GM12878 (cell line): ENCODE results near the gene RAI2. TPM values are rescaled to one million over a fixed set of nuclear protein-coding genes. Genes with fewer than 3 reads are reported as not detected.

ENCODE experiments used
- ATAC-seq: fragments of 200-7000 bp; cut with Tn5 transposase; 3 replicates; pipeline ENCODE4 v1.9.1; 2020; ENCODE audit warnings: mild to moderate bottlenecking, moderate library complexity
- BruUV-seq: library from RNA; stranded (reverse); fragments of 400-500 nt; replicated peaks from 2 replicates; lab custom pipeline; 2021; lab: Mats Ljungman, UMichigan
- CTCF ChIA-PET: fragments of 300-600 bp; sonication (Branson Sonifier 250); formaldehyde crosslinking; extraction: SDS; loops from one replicate; lab custom pipeline; 2021; ENCODE audit warnings: inconsistent platforms; lab: Yijun Ruan, JAX
- POLR2A ChIA-PET: fragments of 350-600 bp; formaldehyde crosslinking; extraction: SDS; loops from one replicate; lab custom pipeline; 2021; ENCODE audit warnings: inconsistent platforms; lab: Charles Lee
- RAD21 ChIA-PET: fragments of 300-600 bp; sonication (Branson Sonifier 250); formaldehyde crosslinking; loops from one replicate; lab custom pipeline; 2023; ENCODE audit warnings: antibody characterized with exemption; ENCODE audit not compliant: unreplicated experiment; lab: Charles Lee
- SMC1A ChIA-PET: fragments of 300-600 bp; sonication (Branson Sonifier 250); formaldehyde crosslinking; loops from one replicate; lab custom pipeline; 2023; ENCODE audit not compliant: unreplicated experiment, uncharacterized antibody; lab: Charles Lee
- DNase-seq: peaks from one replicate; pipeline ENCODE4 v3.0.0-alpha.2; 2011; ENCODE audit warnings: low read depth, low spot score
- FAIRE-seq: peaks from 3 replicates; lab custom pipeline; 2011; peaks lifted over from hg19 to GRCh38; lab: Jason Lieb, UNC
- H2AFZ ChIP-seq: 2 replicates; pipeline ENCODE4 v1.6.0; 2011; ENCODE audit warnings: low read depth, low read length, control low read depth; ENCODE audit not compliant: control insufficient read depth
- H3K27ac ChIP-seq: 2 replicates; pipeline ENCODE4 v1.5.1; 2011; ENCODE audit warnings: control low read depth; ENCODE audit not compliant: control insufficient read depth, insufficient read depth
- H3K27me3 ChIP-seq, 2 experiments: replicated peaks in 1 of 2; 2 replicates each; pipeline versions ENCODE4 v1.6.0 to v1.6.1; 2011; ENCODE audit warnings: low read length in 1 of 2; ENCODE audit not compliant: control insufficient read depth in 2 of 2, insufficient read depth in 2 of 2
- H3K36me3 ChIP-seq, 2 experiments: 2 replicates each; pipeline ENCODE4 v1.5.1; 2011; ENCODE audit warnings: low read length in 1 of 2; ENCODE audit not compliant: control insufficient read depth in 2 of 2, insufficient read depth in 2 of 2
- H3K4me1 ChIP-seq: 2 replicates; pipeline ENCODE4 v1.6.1; 2011; ENCODE audit warnings: mild to moderate bottlenecking, low read length, moderate library complexity, mixed read lengths; ENCODE audit not compliant: control insufficient read depth, insufficient read depth
- H3K4me2 ChIP-seq: 2 replicates; pipeline ENCODE4 v1.6.0; 2011; ENCODE audit warnings: control low read depth; ENCODE audit not compliant: control insufficient read depth, insufficient read depth
- H3K4me3 ChIP-seq: fragments of 200-600 bp; sonication (generic); 2 replicates; pipeline ENCODE4 v1.5.1; 2016
- H3K79me2 ChIP-seq: 2 replicates; pipeline ENCODE4 v1.6.0; 2011; ENCODE audit warnings: low read length; ENCODE audit not compliant: control insufficient read depth, insufficient read depth
- H3K9ac ChIP-seq: 2 replicates; pipeline ENCODE4 v1.8.0; 2011; ENCODE audit warnings: low read length, control low read depth, mixed read lengths; ENCODE audit not compliant: control insufficient read depth, insufficient read depth
- H3K9me3 ChIP-seq: replicated peaks from 3 replicates; pipeline ENCODE4 v1.5.1; 2011; ENCODE audit warnings: mild to moderate bottlenecking, low read length; ENCODE audit not compliant: control insufficient read depth, insufficient read depth
- H4K20me1 ChIP-seq: 2 replicates; pipeline ENCODE4 v1.6.0; 2011; ENCODE audit not compliant: control insufficient read depth, insufficient read depth
- ATF7 ChIP-seq: fragments of 450-650 bp; IDR thresholded peaks from 2 replicates; pipeline ENCODE4 v1.6.1; 2016; ENCODE audit warnings: low read depth, mild to moderate bottlenecking
- BHLHE40 ChIP-seq, 2 experiments: fragments of 450-650 bp in 1 of 2; IDR thresholded peaks; 2 replicates each; pipeline ENCODE4 v1.6.1; 2011 to 2017; ENCODE audit warnings: low read depth in 2 of 2, borderline replicate concordance in 1 of 2, improper control_type of control experiment in 1 of 2, low read length in 1 of 2, mild to moderate bottlenecking in 1 of 2
- CHD4 ChIP-seq: fragments of 200-600 bp; sonication (generic); IDR thresholded peaks from 2 replicates; pipeline ENCODE4 v1.6.1; 2016; ENCODE audit warnings: mild to moderate bottlenecking
- CREB1 ChIP-seq: IDR thresholded peaks from 2 replicates; pipeline ENCODE4 v1.6.1; 2012; ENCODE audit warnings: low read depth, mild to moderate bottlenecking, inconsistent platforms
- CREM ChIP-seq: IDR thresholded peaks from 2 replicates; pipeline ENCODE4 v1.6.1; 2014; ENCODE audit warnings: antibody characterized with exemption, low read depth
- SIX5 ChIP-seq: IDR thresholded peaks from 2 replicates; pipeline ENCODE4 v1.6.1; 2011; ENCODE audit warnings: mild to moderate bottlenecking, low read depth, low read length, moderate library complexity; ENCODE audit not compliant: severe bottlenecking
- SMARCA5 ChIP-seq: fragments of 450-650 bp; IDR thresholded peaks from 2 replicates; pipeline ENCODE4 v1.6.1; 2017; ENCODE audit warnings: mild to moderate bottlenecking
- SRF ChIP-seq, 2 experiments: IDR thresholded peaks; 2 replicates each; pipeline ENCODE4 v1.6.1; 2011; ENCODE audit warnings: low read depth in 2 of 2, low read length in 2 of 2, mild to moderate bottlenecking in 1 of 2, moderate library complexity in 1 of 2
- YY1 ChIP-seq: IDR thresholded peaks from 2 replicates; pipeline ENCODE4 v1.6.1; 2011; ENCODE audit warnings: low read depth, mild to moderate bottlenecking, low read length
- ZNF24 ChIP-seq: fragments of 450-650 bp; IDR thresholded peaks from 2 replicates; pipeline ENCODE4 v1.6.1; 2017; ENCODE audit warnings: antibody characterized with exemption, mild to moderate bottlenecking
- WGBS: methylation state at CpG from one replicate; pipeline ENCODE4 v1.1.6; 2016; ENCODE audit warnings: low lambda C conversion rate; ENCODE audit not compliant: insufficient replicate concordance, insufficient coverage; ENCODE audit errors: missing lambda C conversion rate; 5-methylcytosine and 5-hydroxymethylcytosine counted together
- in situ Hi-C: fragments of 300-500 bp; cut with MboI; formaldehyde crosslinking; loops from 9 replicates; pipeline ENCODE4 v1.14.3; 2018; ENCODE audit warnings: mixed read lengths
- intact Hi-C: fragments of 100-400 bp; cut with micrococcal nuclease; formaldehyde crosslinking; loops from one replicate; pipeline ENCODE4 v1.14.2; 2022; ENCODE audit not compliant: unreplicated experiment
- polyA plus RNA-seq, 11 experiments: library from polyadenylated mRNA; depleted of rRNA in 4 of 11; unstranded in 6 of 11; stranded (reverse) in 5 of 11; fragments of >200 nt; fragmentation: Nextera tagmentation in 4 of 11; fragmentation: Illumina TruSeq in 1 of 11; extraction: Ambion mirVana in 4 of 11; extraction: Trizol in 1 of 11; gene quantifications; 1 replicate in 1 of 11; 2 replicates in 10 of 11; pipeline versions ENCODE4 v1.2.1 to v1.2.3, GENCODE V29; 2011 to 2016; ENCODE audit warnings: inconsistent platforms in 2 of 11, missing spikeins in 2 of 11, low read depth in 1 of 11
- total RNA-seq, 4 experiments: library from RNA; depleted of rRNA in 3 of 4; stranded (reverse); fragments of >200 nt in 3 of 4; fragmentation: Illumina TruSeq in 1 of 4; extraction: Trizol in 1 of 4; gene quantifications; 2 replicates each; pipeline versions ENCODE4 v1.2.1 to v1.2.3, GENCODE V29; 2013 to 2021
- TF ChIP-seq, protein P1 (sequence below): IDR thresholded peaks from 2 replicates; pipeline ENCODE4 v1.6.1; 2012; ENCODE audit warnings: low read depth, low read length, improper control_type of control experiment
- TF ChIP-seq, protein P2 (sequence below): fragments of 450-650 bp; IDR thresholded peaks from 2 replicates; pipeline ENCODE4 v1.6.1; 2016; ENCODE audit warnings: mild to moderate bottlenecking, moderate library complexity, borderline replicate concordance
- TF ChIP-seq, protein P3 (sequence below): fragments of 450-650 bp; IDR thresholded peaks from 2 replicates; pipeline ENCODE4 v1.6.1; 2017; ENCODE audit warnings: antibody characterized with exemption, mild to moderate bottlenecking, moderate library complexity
- TF ChIP-seq, protein P4 (sequence below): IDR thresholded peaks from 2 replicates; pipeline ENCODE4 v1.6.1; 2012; ENCODE audit warnings: low read depth, low read length, improper control_type of control experiment

Gene RAI2
- total and polyA plus RNA-seq, 10 of the 15 experiments (the other 5 are each of a cell fraction or from before 2014, with no cell fraction given), result not detected

DNA sequence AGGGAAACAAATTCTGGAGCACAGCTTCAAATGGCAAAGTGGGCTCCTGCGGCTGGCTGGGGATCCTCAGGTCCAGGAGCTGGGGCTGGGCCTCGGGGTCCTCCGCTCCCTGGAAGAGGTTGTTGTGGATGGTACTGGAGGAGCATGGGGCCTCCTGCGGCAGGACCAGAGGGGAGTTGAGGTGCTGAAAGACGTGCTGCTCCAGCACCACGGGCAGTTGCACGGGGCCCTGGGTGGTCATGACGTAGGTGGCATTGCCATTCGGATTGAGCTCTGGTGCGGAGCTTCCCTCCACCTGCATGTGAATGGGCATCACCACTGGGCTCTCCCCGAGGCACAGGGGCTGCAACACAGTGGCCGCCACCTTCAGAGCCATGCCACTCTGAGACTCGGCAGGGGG, 59.7 kb downstream of the RAI2 start:
- no peak overlapping the region for H3K27ac ChIP-seq
- no peaks in the 10 kb centered on the region for H3K79me2 ChIP-seq
- H4K20me1 ChIP-seq, result no peaks in the 10 kb centered on the region
- no peaks in the 10 kb centered on the region for H3K4me1 ChIP-seq
- FAIRE-seq (no peak), DNase-seq (no peak), ATAC-seq (no peak)
- in situ Hi-C loops (no loop called here), intact Hi-C loops (no loop called here)
- SMC1A ChIA-PET, result interaction anchor here (1.8 kb wide), 1 partner anchor 11 kb away, joined by 5 read pairs; no protein-coding TSS in a partner anchor
- no peak overlapping the region for H3K9ac ChIP-seq
- WGBS, result 51% methylated on average over 13 of the region's 13 CpGs
- H3K27me3 ChIP-seq, result peaks cover 0 to 2% of the 10 kb centered on the region in 2 experiments; a peak in 2 of 4 replicates
- no peak overlapping the region for H3K4me2 ChIP-seq
- no peak overlapping the region for H2AFZ ChIP-seq
- no peak overlapping the region for H3K4me3 ChIP-seq
- CTCF ChIA-PET, result interaction anchor here (1.3 kb wide), 1 partner anchor 9 kb away, joined by 5 read pairs; no protein-coding TSS in a partner anchor
- no peaks in the 10 kb centered on the region for H3K36me3 ChIP-seq
- no TSS peak for BruUV-seq
- RAD21 ChIA-PET, result no interaction called here
- TF ChIP-seq YY1 (no peak), SIX5 (no peak), SMARCA5 (no peak), ZNF24 (no peak), CREB1 (no peak), CHD4 (no peak), SRF (IDR thresholded peaks at IDR 0.05; ENCODE audit: low read depth in 2 of 2, low read length in 2 of 2) (no peak), CREM (no peak), BHLHE40 (IDR thresholded peaks at IDR 0.05; ENCODE audit: borderline replicate concordance in 1 of 2, low read depth in 2 of 2, low read length in 1 of 2) (no peak), ATF7 (no peak)
- TF ChIP-seq, protein P1, sequence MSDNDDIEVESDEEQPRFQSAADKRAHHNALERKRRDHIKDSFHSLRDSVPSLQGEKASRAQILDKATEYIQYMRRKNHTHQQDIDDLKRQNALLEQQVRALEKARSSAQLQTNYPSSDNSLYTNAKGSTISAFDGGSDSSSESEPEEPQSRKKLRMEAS, result no peak
- TF ChIP-seq, protein P2, sequence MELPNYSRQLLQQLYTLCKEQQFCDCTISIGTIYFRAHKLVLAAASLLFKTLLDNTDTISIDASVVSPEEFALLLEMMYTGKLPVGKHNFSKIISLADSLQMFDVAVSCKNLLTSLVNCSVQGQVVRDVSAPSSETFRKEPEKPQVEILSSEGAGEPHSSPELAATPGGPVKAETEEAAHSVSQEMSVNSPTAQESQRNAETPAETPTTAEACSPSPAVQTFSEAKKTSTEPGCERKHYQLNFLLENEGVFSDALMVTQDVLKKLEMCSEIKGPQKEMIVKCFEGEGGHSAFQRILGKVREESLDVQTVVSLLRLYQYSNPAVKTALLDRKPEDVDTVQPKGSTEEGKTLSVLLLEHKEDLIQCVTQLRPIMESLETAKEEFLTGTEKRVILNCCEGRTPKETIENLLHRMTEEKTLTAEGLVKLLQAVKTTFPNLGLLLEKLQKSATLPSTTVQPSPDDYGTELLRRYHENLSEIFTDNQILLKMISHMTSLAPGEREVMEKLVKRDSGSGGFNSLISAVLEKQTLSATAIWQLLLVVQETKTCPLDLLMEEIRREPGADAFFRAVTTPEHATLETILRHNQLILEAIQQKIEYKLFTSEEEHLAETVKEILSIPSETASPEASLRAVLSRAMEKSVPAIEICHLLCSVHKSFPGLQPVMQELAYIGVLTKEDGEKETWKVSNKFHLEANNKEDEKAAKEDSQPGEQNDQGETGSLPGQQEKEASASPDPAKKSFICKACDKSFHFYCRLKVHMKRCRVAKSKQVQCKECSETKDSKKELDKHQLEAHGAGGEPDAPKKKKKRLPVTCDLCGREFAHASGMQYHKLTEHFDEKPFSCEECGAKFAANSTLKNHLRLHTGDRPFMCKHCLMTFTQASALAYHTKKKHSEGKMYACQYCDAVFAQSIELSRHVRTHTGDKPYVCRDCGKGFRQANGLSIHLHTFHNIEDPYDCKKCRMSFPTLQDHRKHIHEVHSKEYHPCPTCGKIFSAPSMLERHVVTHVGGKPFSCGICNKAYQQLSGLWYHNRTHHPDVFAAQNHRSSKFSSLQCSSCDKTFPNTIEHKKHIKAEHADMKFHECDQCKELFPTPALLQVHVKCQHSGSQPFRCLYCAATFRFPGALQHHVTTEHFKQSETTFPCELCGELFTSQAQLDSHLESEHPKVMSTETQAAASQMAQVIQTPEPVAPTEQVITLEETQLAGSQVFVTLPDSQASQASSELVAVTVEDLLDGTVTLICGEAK, result no peak
- TF ChIP-seq, protein P3, sequence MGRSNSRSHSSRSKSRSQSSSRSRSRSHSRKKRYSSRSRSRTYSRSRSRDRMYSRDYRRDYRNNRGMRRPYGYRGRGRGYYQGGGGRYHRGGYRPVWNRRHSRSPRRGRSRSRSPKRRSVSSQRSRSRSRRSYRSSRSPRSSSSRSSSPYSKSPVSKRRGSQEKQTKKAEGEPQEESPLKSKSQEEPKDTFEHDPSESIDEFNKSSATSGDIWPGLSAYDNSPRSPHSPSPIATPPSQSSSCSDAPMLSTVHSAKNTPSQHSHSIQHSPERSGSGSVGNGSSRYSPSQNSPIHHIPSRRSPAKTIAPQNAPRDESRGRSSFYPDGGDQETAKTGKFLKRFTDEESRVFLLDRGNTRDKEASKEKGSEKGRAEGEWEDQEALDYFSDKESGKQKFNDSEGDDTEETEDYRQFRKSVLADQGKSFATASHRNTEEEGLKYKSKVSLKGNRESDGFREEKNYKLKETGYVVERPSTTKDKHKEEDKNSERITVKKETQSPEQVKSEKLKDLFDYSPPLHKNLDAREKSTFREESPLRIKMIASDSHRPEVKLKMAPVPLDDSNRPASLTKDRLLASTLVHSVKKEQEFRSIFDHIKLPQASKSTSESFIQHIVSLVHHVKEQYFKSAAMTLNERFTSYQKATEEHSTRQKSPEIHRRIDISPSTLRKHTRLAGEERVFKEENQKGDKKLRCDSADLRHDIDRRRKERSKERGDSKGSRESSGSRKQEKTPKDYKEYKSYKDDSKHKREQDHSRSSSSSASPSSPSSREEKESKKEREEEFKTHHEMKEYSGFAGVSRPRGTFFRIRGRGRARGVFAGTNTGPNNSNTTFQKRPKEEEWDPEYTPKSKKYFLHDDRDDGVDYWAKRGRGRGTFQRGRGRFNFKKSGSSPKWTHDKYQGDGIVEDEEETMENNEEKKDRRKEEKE, result no peak
- TF ChIP-seq, protein P4, sequence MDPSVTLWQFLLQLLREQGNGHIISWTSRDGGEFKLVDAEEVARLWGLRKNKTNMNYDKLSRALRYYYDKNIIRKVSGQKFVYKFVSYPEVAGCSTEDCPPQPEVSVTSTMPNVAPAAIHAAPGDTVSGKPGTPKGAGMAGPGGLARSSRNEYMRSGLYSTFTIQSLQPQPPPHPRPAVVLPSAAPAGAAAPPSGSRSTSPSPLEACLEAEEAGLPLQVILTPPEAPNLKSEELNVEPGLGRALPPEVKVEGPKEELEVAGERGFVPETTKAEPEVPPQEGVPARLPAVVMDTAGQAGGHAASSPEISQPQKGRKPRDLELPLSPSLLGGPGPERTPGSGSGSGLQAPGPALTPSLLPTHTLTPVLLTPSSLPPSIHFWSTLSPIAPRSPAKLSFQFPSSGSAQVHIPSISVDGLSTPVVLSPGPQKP, result no peak
- POLR2A ChIA-PET, result no interaction called here
- no peaks in the 10 kb centered on the region for H3K9me3 ChIP-seq
